Uterus (tissue), 4 donors: ENCODE data around the gene FAIM. TPM values are rescaled to one million over a fixed set of nuclear protein-coding genes. Genes with fewer than 3 reads are reported as not detected.
"Not testable (repeated sequence)": the region's sequence is repeated elsewhere in the genome, so short reads cannot be mapped to it uniquely, and the experiment has no call there.

Experiments
- DNase-seq, 2 donors: peaks; one replicate each; pipeline ENCODE4 v3.0.0-alpha.2; 2019 to 2020
- H3K27ac ChIP-seq, 2 donors: fragments of 200-600 bp; sonication (generic); 1 replicate in 1 of 2; 2 replicates in 1 of 2; pipeline ENCODE4 v1.5.1; 2016 to 2018
- H3K27me3 ChIP-seq, 2 donors: fragments of 200-600 bp; sonication (generic); one replicate each; pipeline ENCODE4 v1.5.1; 2018 to 2019; ENCODE audit warnings: control low read depth in 1 of 2
- H3K36me3 ChIP-seq, 2 donors: fragments of 200-600 bp; sonication (generic); one replicate each; pipeline ENCODE4 v1.5.1; 2019; ENCODE audit warnings: control low read depth in 1 of 2
- H3K4me1 ChIP-seq, 2 donors: fragments of 200-600 bp; sonication (generic); one replicate each; pipeline ENCODE4 v1.5.1; 2018 to 2019; ENCODE audit warnings: control low read depth in 1 of 2
- H3K4me3 ChIP-seq, 2 donors: fragments of 200-600 bp; sonication (generic); 1 replicate in 1 of 2; 2 replicates in 1 of 2; pipeline ENCODE4 v1.5.1; 2018 to 2019; ENCODE audit warnings: mild to moderate bottlenecking in 1 of 2
- H3K9me3 ChIP-seq, 2 donors: fragments of 200-600 bp; sonication (generic); one replicate each; pipeline ENCODE4 v1.5.1; 2019; ENCODE audit warnings: control low read depth in 1 of 2
- POLR2A ChIP-seq, 2 donors: fragments of 450-650 bp; IDR thresholded peaks; one replicate each; pipeline ENCODE4 v1.6.1; 2016; ENCODE audit warnings: antibody characterized with exemption in 2 of 2, mild to moderate bottlenecking in 1 of 2, moderate library complexity in 1 of 2
- intact Hi-C: fragments of 100-400 bp; cut with DNase I; formaldehyde crosslinking; loops from one replicate; pipeline ENCODE4 v1.15.1; 2023; ENCODE audit warnings: low total_unique reads
- total RNA-seq, 4 donors: library from RNA; depleted of rRNA in 3 of 4; stranded (reverse); fragments of >200 nt in 3 of 4; gene quantifications; one replicate each; pipeline versions ENCODE4 v1.1.0 to v1.2.4, GENCODE V29; 2014 to 2023
- TF ChIP-seq, protein P1 (sequence below), 4 experiments: fragments of 200-600 bp in 2 of 4; fragments of 450-650 bp in 2 of 4; sonication (generic) in 2 of 4; IDR thresholded peaks; one replicate each; pipeline ENCODE4 v1.5.1; 2016 to 2019; ENCODE audit warnings: antibody characterized with exemption in 4 of 4, mild to moderate bottlenecking in 2 of 4, moderate library complexity in 1 of 4
- donor health status: DM: yes; HTN: yes; CAD: no.

The FAIM gene
- total RNA-seq, 4 donors from 2014 or later, result 1.3 to 17.6 (median 8.9) TPM

DNA sequence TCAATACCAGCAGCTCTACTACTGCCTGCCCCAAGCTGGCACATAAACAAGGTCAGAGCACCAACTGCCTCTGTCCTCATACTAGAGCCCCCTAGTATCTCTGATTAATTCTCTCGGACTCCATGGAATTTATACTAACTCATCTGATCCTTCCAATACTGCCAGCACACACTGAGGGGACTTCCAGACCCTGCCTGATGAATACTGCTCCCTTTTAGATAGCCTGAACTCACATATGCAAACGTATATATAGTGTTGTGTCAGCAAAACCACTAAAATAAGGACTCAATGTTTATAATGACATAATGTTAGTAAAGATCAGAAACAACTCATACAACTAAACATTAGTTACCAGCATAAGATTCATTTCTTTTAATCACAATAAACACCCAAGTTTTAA is 39.5 kb upstream of the FAIM start:
- no peaks in the 10 kb centered on the region for H3K4me1 ChIP-seq
- peaks cover 0 to 11% of the 10 kb centered on the region in 2 donors for H3K9me3 ChIP-seq
- no peak overlapping the region for H3K4me3 ChIP-seq
- intact Hi-C loops, result no loop called here
- DNase-seq, result no peak
- no peaks in the 10 kb centered on the region for H3K36me3 ChIP-seq
- no peak overlapping the region for H3K27ac ChIP-seq
- H3K27me3 ChIP-seq, result no peaks in the 10 kb centered on the region
- TF ChIP-seq, protein P1, sequence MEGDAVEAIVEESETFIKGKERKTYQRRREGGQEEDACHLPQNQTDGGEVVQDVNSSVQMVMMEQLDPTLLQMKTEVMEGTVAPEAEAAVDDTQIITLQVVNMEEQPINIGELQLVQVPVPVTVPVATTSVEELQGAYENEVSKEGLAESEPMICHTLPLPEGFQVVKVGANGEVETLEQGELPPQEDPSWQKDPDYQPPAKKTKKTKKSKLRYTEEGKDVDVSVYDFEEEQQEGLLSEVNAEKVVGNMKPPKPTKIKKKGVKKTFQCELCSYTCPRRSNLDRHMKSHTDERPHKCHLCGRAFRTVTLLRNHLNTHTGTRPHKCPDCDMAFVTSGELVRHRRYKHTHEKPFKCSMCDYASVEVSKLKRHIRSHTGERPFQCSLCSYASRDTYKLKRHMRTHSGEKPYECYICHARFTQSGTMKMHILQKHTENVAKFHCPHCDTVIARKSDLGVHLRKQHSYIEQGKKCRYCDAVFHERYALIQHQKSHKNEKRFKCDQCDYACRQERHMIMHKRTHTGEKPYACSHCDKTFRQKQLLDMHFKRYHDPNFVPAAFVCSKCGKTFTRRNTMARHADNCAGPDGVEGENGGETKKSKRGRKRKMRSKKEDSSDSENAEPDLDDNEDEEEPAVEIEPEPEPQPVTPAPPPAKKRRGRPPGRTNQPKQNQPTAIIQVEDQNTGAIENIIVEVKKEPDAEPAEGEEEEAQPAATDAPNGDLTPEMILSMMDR (IDR thresholded peaks at IDR 0.05), result no peak
- no peak for TF ChIP-seq POLR2A (IDR thresholded peaks at IDR 0.05)

GRCh38 chr3:138569624-138570023 is 38.9 kb upstream of the FAIM start:
- DNase-seq, H3K27ac ChIP-seq, H3K4me3 ChIP-seq, H3K4me1 ChIP-seq, intact Hi-C loops, H3K27me3 ChIP-seq, H3K36me3 ChIP-seq: not testable (repeated sequence)
- peaks cover 0 to 12% of the 10 kb centered on the region in 2 donors for H3K9me3 ChIP-seq

- intact Hi-C loops, result no loop called here
- no peaks in the 10 kb centered on the region for H3K36me3 ChIP-seq
- TF ChIP-seq, protein P1 (IDR thresholded peaks at IDR 0.05), result no peak
- no peak for TF ChIP-seq POLR2A (IDR thresholded peaks at IDR 0.05)
- H3K4me1 ChIP-seq, result no peaks in the 10 kb centered on the region
- DNase-seq, result no peak
- H3K27ac ChIP-seq, result no peak overlapping the region
- H3K27me3 ChIP-seq, result no peaks in the 10 kb centered on the region
- H3K4me3 ChIP-seq, result no peak overlapping the region
- H3K9me3 ChIP-seq, result peaks cover 0 to 12% of the 10 kb centered on the region in 2 donors
Measured at GRCh38 chr3:138573138-138573537, 35.4 kb upstream of the FAIM start.

GRCh38 chr3:138578141-138578540 is 30.4 kb upstream of the FAIM start:
- H3K9me3 ChIP-seq, result peaks cover 0 to 10% of the 10 kb centered on the region in 2 donors
- no peaks in the 10 kb centered on the region for H3K36me3 ChIP-seq
- H3K27ac ChIP-seq, result no peak overlapping the region
- no peak for TF ChIP-seq POLR2A (IDR thresholded peaks at IDR 0.05)
- TF ChIP-seq, protein P1 (IDR thresholded peaks at IDR 0.05), result no peak
- no peaks in the 10 kb centered on the region for H3K27me3 ChIP-seq
- no peak for DNase-seq
- no peaks in the 10 kb centered on the region for H3K4me1 ChIP-seq
- H3K4me3 ChIP-seq, result no peak overlapping the region
- intact Hi-C loops, result no loop called here

DNA sequence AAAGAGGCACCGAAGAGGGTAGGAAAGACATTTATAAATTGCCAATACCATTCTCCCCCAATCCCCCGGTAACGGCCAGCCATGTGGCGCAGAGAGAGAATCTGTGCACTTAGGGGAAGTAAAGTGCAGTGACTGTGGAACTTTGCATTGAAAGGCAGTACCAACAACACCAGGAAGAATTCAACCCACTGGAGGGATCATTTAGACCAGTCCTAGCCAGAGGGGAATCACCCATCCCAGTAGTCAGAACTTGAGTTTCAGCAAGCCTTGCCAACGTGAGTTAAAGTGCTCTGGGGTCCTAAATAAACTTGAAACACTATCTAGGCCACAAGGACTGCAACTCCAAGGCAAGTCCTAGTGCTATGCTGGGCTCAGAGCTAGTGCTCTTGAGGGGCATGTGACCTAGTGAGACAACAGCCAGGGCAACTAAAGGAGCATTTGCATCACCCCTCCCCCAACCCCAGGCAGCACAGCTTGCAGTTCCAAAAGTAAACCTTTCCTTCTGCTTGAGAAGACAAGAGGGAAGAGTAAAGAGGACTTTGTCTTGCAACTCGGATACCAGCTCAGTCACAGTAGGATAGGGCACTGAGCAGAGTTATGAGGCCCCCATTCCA is 29.5 kb upstream of the FAIM start:
- intact Hi-C loops, result no loop called here
- TF ChIP-seq, protein P1 (IDR thresholded peaks at IDR 0.05), result no peak
- no peak for TF ChIP-seq POLR2A (IDR thresholded peaks at IDR 0.05)
- Histone ChIP-seq H3K36me3 (no peaks in the 10 kb centered on the region), H3K9me3 (peaks cover 0 to 1% of the 10 kb centered on the region in 2 donors), H3K27ac (no peak overlapping the region), H3K4me1 (no peaks in the 10 kb centered on the region), H3K4me3 (no peak overlapping the region), H3K27me3 (no peaks in the 10 kb centered on the region)
- no peak for DNase-seq

- no peaks in the 10 kb centered on the region for H3K27me3 ChIP-seq
- TF ChIP-seq, protein P1 (IDR thresholded peaks at IDR 0.05), result no peak
- no peak for TF ChIP-seq POLR2A (IDR thresholded peaks at IDR 0.05)
- H3K4me1 ChIP-seq, result no peaks in the 10 kb centered on the region
- no peak overlapping the region for H3K4me3 ChIP-seq
- intact Hi-C loops, result no loop called here
- no peaks in the 10 kb centered on the region for H3K9me3 ChIP-seq
- no peak overlapping the region for H3K27ac ChIP-seq
- no peaks in the 10 kb centered on the region for H3K36me3 ChIP-seq
- no peak for DNase-seq
Measured at GRCh38 chr3:138587374-138587773, 21.2 kb upstream of the FAIM start.
